Dendritic cell treated with granulocyte-macrophage colony-stimulating factor and Interleukin-4, amounts not matched to agents 40 ng/mL and 50 ng/mL, for 4 days (primary cell): Measurements from ENCODE around the gene GALNT7.

ENCODE experiments used
- H3K27ac Mint-ChIP-seq: one replicate; pipeline ENCODE4 v1.8.0; 2022; ENCODE audit warnings: mild to moderate bottlenecking, mixed read lengths
- H3K27me3 Mint-ChIP-seq: one replicate; pipeline ENCODE4 v1.8.0; 2022; ENCODE audit warnings: mild to moderate bottlenecking, mixed read lengths
- H3K36me3 Mint-ChIP-seq: one replicate; pipeline ENCODE4 v1.8.0; 2022; ENCODE audit warnings: low read depth, mixed read lengths
- H3K4me1 Mint-ChIP-seq: one replicate; pipeline ENCODE4 v1.8.0; 2022; ENCODE audit warnings: low read depth, mixed read lengths
- H3K4me3 Mint-ChIP-seq: one replicate; pipeline ENCODE4 v1.8.0; 2022; ENCODE audit warnings: mild to moderate bottlenecking, moderate library complexity, mixed read lengths
- H3K9me3 Mint-ChIP-seq: one replicate; pipeline ENCODE4 v1.8.0; 2022; ENCODE audit warnings: mixed read lengths
- intact Hi-C: fragments of 100-400 bp; cut with micrococcal nuclease; formaldehyde crosslinking; loops from one replicate; pipeline ENCODE4 v1.15.0; 2022

Gene GALNT7

GRCh38 chr4:173370130-173370476, 201.5 kb downstream of the GALNT7 start:
- Mint-ChIP-seq H3K27me3 (no peaks in the 10 kb centered on the region), H3K27ac (peak overlapping the region; percentile 96), H3K36me3 (peaks cover 19% of the 10 kb centered on the region), H3K9me3 (no peaks in the 10 kb centered on the region), H3K4me1 (peaks cover 16% of the 10 kb centered on the region), H3K4me3 (peak overlapping the region; percentile 100)
- intact Hi-C loops: loop anchor here (1.0 to 2.0 kb wide), 3 partner anchors 36 to 199 kb away; partner anchors contain the start of gene HMGB2

GRCh38 chr4:173370477-173371291, 202.1 kb downstream of the GALNT7 start, which contains the start of gene SAP30:
Gene SAP30 (plus strand): TSS chr4:173370954. CDS start chr4:173371183, 229 bp downstream.
- Mint-ChIP-seq H3K9me3 (no peaks in the 10 kb centered on the region), H3K4me3 (peak within 1 kb of the TSS; percentile 100), H3K4me1 (peaks cover 16% of the 10 kb centered on the region), H3K27me3 (no peaks in the 10 kb centered on the region), H3K27ac (peak within 1 kb of the TSS; percentile 96), H3K36me3 (peaks cover 19% of the 10 kb centered on the region)
- intact Hi-C loops: loop anchor here (1.0 to 2.0 kb wide), 3 partner anchors 36 to 200 kb away; partner anchors contain the start of gene HMGB2

GRCh38 chr4:173371292-173372192, 202.9 kb downstream of the GALNT7 start:
- intact Hi-C loops: loop anchor here (2.0 kb wide), 1 partner anchor 201 kb away; no protein-coding TSS in a partner anchor

More at GRCh38 chr4:173371292-173372192, 202.9 kb downstream of the GALNT7 start:
- H3K27me3 Mint-ChIP-seq: no peaks in the 10 kb centered on the region
- H3K36me3 Mint-ChIP-seq: peaks cover 19% of the 10 kb centered on the region
- H3K4me1 Mint-ChIP-seq: peaks cover 16% of the 10 kb centered on the region
- H3K27ac Mint-ChIP-seq: peak overlapping the region; percentile 96
- no peaks in the 10 kb centered on the region for H3K9me3 Mint-ChIP-seq
- H3K4me3 Mint-ChIP-seq: peak overlapping the region; percentile 100
